ENCODE measurements around the gene ALDH1B1.

The ALDH1B1 gene

GRCh38 chr9:38380230-38380871 lies 12.2 kb upstream of the ALDH1B1 start:
- peak; percentile 59; the same call in 2 of the 3 replicates for ATAC-seq (ENCODE audit: low read depth)
- Histone ChIP-seq H3K4me3 (ENCODE audit: severe bottlenecking) (no peak overlapping the region), H3K27me3 (ENCODE audit: insufficient read depth, poor library complexity, severe bottlenecking) (no peaks in the 10 kb centered on the region), H3K4me1 (ENCODE audit: insufficient read depth, poor library complexity, severe bottlenecking) (peaks cover 6% of the 10 kb centered on the region), H3K36me3 (ENCODE audit: low read depth) (no peaks in the 10 kb centered on the region), H3K9me3 (ENCODE audit: severe bottlenecking) (peaks cover 3% of the 10 kb centered on the region), H3K27ac (ENCODE audit: poor library complexity, severe bottlenecking) (no peak overlapping the region)
- no peak for DNase-seq (ENCODE audit: low spot score)
- peak; percentile 20 for TF ChIP-seq CTCF (IDR thresholded peaks at IDR 0.05; ENCODE audit: poor library complexity, severe bottlenecking)

GRCh38 chr9:38380872-38381534 lies 11.5 kb upstream of the ALDH1B1 start:
- Histone ChIP-seq H3K27ac (ENCODE audit: poor library complexity, severe bottlenecking) (no peak overlapping the region), H3K9me3 (ENCODE audit: severe bottlenecking) (peaks cover 3% of the 10 kb centered on the region), H3K27me3 (ENCODE audit: insufficient read depth, poor library complexity, severe bottlenecking) (no peaks in the 10 kb centered on the region), H3K4me3 (ENCODE audit: severe bottlenecking) (no peak overlapping the region), H3K4me1 (ENCODE audit: insufficient read depth, poor library complexity, severe bottlenecking) (peaks cover 6% of the 10 kb centered on the region), H3K36me3 (ENCODE audit: low read depth) (no peaks in the 10 kb centered on the region)
- ATAC-seq (ENCODE audit: low read depth): no peak
- no peak for DNase-seq (ENCODE audit: low spot score)
- no peak for TF ChIP-seq CTCF (IDR thresholded peaks at IDR 0.05; ENCODE audit: poor library complexity, severe bottlenecking)

- no peak overlapping the region for H3K4me3 ChIP-seq (ENCODE audit: severe bottlenecking)
- H3K9me3 ChIP-seq (ENCODE audit: severe bottlenecking): peaks cover 3% of the 10 kb centered on the region
- H3K27me3 ChIP-seq (ENCODE audit: insufficient read depth, poor library complexity, severe bottlenecking): no peaks in the 10 kb centered on the region
- no peak for ATAC-seq (ENCODE audit: low read depth)
- no peak overlapping the region for H3K27ac ChIP-seq (ENCODE audit: poor library complexity, severe bottlenecking)
- no peak for TF ChIP-seq CTCF (IDR thresholded peaks at IDR 0.05; ENCODE audit: poor library complexity, severe bottlenecking)
- H3K36me3 ChIP-seq (ENCODE audit: low read depth): no peaks in the 10 kb centered on the region
- DNase-seq (ENCODE audit: low spot score): no peak
- H3K4me1 ChIP-seq (ENCODE audit: insufficient read depth, poor library complexity, severe bottlenecking): peaks cover 6% of the 10 kb centered on the region
Observed at GRCh38 chr9:38382141-38382540, 10.4 kb upstream of the ALDH1B1 start.

- ATAC-seq (ENCODE audit: low read depth): no peak
- no peaks in the 10 kb centered on the region for H3K27me3 ChIP-seq (ENCODE audit: insufficient read depth, poor library complexity, severe bottlenecking)
- H3K9me3 ChIP-seq (ENCODE audit: severe bottlenecking): peaks cover 3% of the 10 kb centered on the region
- H3K4me1 ChIP-seq (ENCODE audit: insufficient read depth, poor library complexity, severe bottlenecking): peaks cover 6% of the 10 kb centered on the region
- no peak overlapping the region for H3K4me3 ChIP-seq (ENCODE audit: severe bottlenecking)
- no peaks in the 10 kb centered on the region for H3K36me3 ChIP-seq (ENCODE audit: low read depth)
- H3K27ac ChIP-seq (ENCODE audit: poor library complexity, severe bottlenecking): no peak overlapping the region
- no peak for TF ChIP-seq CTCF (IDR thresholded peaks at IDR 0.05; ENCODE audit: poor library complexity, severe bottlenecking)
- DNase-seq (ENCODE audit: low spot score): no peak
Observed at GRCh38 chr9:38384990-38385848, 7.3 kb upstream of the ALDH1B1 start.
